ENCODE results near the gene SCAPER. TPM values are rescaled to one million over a fixed set of nuclear protein-coding genes. Genes with fewer than 3 reads are reported as not detected.
"Not testable (repeated sequence)": the region's sequence is repeated elsewhere in the genome, so short reads cannot be mapped to it uniquely, and the experiment has no call there.

Gene SCAPER
- total RNA-seq, 3 donors from 2014 or later: 19.5 to 49.8 (median 28.5) TPM

DNA sequence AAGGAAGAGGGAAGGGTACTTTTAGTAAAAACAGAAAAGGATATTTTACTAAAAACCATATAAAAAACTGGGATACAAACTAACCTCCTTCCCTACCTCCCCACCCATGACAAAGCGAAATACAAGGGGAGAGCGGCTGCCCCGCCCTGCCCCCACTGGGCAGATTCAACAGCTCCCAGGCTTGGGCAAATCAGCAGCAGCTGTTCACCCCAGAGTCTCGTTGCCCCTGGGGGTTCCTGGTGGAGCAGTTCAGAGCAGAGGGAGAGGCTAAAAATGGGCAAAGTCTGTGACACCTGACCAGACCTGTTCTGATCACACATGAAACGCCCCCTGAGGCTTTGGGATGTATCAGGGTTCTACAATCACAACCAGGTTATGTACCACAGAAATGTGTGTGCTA lies 591.4 kb downstream of the SCAPER start:
- H3K27me3 ChIP-seq: no peaks in the 10 kb centered on the region
- H3K4me3 ChIP-seq: no peak overlapping the region
- intact Hi-C loops (cut with DNase I; ENCODE audit: low total_unique reads): no loop called here

DNA sequence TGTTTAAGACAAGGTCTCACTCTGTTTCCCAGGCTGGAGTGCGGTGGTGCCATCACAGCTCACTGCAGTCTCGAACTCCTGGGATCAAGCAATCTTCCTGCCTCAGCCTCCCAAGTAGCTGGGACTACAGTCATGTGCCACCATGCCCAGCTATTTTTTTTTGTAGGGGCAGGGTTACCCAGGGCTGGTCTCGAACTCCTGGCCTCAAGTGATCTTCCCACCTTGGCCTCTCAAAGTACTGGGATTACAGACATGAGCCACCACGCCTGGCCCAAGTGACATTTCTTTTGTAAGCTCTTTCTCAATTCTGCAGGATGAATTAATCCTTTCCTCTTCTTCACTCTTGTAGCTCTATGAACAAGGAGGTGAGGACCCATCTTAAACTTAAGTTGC lies 592.0 kb downstream of the SCAPER start:
- H3K27ac ChIP-seq: peak overlapping the region; percentile 66 to 71
- H3K4me3 ChIP-seq; H3K9me3 ChIP-seq; DNase-seq (ENCODE audit: low spot score in 2 of 2); H3K4me1 ChIP-seq; H3K36me3 ChIP-seq; intact Hi-C loops (cut with DNase I; ENCODE audit: low total_unique reads); H3K27me3 ChIP-seq: not testable (repeated sequence)

More for the DNA sequence above, 591.4 kb downstream of the SCAPER start:
- peak overlapping the region in 1 of 2 donors; percentile 66 for H3K27ac ChIP-seq
- H3K4me1 ChIP-seq: no peaks in the 10 kb centered on the region
- TF ChIP-seq, protein P1, sequence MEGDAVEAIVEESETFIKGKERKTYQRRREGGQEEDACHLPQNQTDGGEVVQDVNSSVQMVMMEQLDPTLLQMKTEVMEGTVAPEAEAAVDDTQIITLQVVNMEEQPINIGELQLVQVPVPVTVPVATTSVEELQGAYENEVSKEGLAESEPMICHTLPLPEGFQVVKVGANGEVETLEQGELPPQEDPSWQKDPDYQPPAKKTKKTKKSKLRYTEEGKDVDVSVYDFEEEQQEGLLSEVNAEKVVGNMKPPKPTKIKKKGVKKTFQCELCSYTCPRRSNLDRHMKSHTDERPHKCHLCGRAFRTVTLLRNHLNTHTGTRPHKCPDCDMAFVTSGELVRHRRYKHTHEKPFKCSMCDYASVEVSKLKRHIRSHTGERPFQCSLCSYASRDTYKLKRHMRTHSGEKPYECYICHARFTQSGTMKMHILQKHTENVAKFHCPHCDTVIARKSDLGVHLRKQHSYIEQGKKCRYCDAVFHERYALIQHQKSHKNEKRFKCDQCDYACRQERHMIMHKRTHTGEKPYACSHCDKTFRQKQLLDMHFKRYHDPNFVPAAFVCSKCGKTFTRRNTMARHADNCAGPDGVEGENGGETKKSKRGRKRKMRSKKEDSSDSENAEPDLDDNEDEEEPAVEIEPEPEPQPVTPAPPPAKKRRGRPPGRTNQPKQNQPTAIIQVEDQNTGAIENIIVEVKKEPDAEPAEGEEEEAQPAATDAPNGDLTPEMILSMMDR (IDR thresholded peaks at IDR 0.05): no peak
- TF ChIP-seq POLR2AphosphoS5 (IDR thresholded peaks at IDR 0.05): no peak
- TF ChIP-seq POLR2A (IDR thresholded peaks at IDR 0.05): no peak
- no peaks in the 10 kb centered on the region for H3K9me3 ChIP-seq
- DNase-seq (ENCODE audit: low spot score in 2 of 2): no peak
- no peaks in the 10 kb centered on the region for H3K36me3 ChIP-seq

DNA sequence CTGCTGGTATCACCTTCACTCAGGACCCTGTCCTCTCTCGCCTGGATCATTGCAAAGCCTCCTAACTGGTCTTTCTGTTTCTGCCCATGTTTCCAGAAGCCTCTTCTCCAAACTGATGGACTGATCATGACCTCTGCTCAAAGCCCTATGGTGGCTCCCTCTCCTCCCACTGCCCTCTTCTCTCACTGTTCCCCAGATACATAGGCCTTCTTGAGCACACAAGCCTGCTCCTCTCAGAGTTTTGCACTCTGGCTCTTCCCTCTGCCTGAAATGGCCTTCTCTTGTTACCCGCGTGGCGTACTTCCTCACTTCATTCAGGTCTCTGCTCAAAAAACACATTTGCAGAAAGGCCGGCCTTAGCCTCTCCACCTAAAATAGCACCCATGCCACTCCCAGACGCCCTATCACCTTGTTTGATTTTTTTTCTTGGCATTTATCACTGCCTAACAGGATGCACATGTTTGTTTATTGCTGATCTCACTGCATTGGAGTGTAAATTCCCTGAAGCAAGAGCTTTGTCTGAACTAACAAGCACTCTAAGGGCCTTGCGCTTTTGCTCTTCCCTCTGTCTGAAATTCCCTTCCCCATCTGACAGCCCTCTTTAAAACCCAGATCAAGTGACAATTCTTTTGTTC lies 592.5 kb downstream of the SCAPER start:
- Histone ChIP-seq H3K27ac (peak overlapping the region; percentile 66 to 71), H3K9me3 (no peaks in the 10 kb centered on the region), H3K27me3 (no peaks in the 10 kb centered on the region), H3K4me1 (no peaks in the 10 kb centered on the region), H3K36me3 (no peaks in the 10 kb centered on the region), H3K4me3 (no peak overlapping the region)
- no peak for DNase-seq (ENCODE audit: low spot score in 2 of 2)
- TF ChIP-seq, protein P1 (IDR thresholded peaks at IDR 0.05): no peak
- TF ChIP-seq POLR2AphosphoS5 (IDR thresholded peaks at IDR 0.05): peak in 1 of 3 donors; percentile 15
- intact Hi-C loops (cut with DNase I; ENCODE audit: low total_unique reads): no loop called here

DNA sequence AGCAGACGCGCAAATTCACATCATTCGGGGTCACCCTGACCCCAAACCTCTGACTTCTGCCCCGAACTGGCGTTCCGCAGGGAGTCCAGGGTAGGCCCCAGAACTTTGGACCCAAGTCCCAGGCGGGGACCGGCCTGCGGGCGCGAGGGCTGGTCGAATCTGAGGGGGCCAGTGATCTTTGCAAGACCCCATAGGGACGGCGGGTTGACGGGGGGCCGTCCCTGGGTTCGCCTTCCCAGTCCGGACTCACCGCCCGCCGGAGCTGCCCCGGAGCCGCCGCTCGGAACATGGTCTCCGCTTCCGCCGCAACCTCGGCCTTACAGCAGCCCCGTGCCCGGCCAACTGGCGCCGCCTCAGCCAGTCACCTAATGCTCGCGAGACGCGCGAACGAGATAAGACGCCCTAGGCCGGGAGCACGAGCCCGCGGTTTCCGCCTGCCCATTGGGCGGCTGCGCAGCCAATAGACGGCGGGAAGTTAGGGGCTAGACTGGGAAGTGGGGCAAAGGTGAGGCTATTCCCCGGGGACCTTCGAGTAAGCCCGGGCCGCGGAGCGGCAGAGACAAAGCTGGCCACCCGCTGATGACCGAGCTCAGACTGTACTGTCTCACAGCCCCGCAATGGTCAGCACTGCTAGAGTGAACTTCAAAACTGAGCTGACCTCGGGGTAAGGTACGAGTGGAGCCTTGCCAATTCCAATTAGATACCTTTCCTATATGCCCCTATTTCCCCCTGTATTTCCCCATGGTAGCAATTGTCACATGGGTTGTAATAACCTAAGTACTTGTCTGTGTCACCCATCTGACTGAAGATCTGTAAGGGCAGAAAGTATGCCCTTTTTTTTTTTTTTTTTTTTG lies 593.8 kb downstream of the SCAPER start, which contains the start of gene ETFA:
Gene ETFA (minus strand): TSS at position 370 of the 854 bp plus-strand sequence. CDS start 81 bp downstream, at position 289.
- no peaks in the 10 kb centered on the region for H3K36me3 ChIP-seq
- peak; percentile 91 to 95 for DNase-seq (ENCODE audit: low spot score in 2 of 2)
- H3K4me3 ChIP-seq: peak within 1 kb of the TSS; percentile 63 to 97 (median 83)
- no peaks in the 10 kb centered on the region for H3K27me3 ChIP-seq
- H3K27ac ChIP-seq: peak within 1 kb of the TSS; percentile 90 to 95
- H3K9me3 ChIP-seq: no peaks in the 10 kb centered on the region
- intact Hi-C loops (cut with DNase I; ENCODE audit: low total_unique reads): no loop called here
- no peaks in the 10 kb centered on the region for H3K4me1 ChIP-seq
- TF ChIP-seq, protein P1 (IDR thresholded peaks at IDR 0.05): no peak
- TF ChIP-seq POLR2AphosphoS5 (IDR thresholded peaks at IDR 0.05): peak; percentile 88 to 93 (median 93)
- TF ChIP-seq POLR2A (IDR thresholded peaks at IDR 0.05): peak; percentile 81

DNA sequence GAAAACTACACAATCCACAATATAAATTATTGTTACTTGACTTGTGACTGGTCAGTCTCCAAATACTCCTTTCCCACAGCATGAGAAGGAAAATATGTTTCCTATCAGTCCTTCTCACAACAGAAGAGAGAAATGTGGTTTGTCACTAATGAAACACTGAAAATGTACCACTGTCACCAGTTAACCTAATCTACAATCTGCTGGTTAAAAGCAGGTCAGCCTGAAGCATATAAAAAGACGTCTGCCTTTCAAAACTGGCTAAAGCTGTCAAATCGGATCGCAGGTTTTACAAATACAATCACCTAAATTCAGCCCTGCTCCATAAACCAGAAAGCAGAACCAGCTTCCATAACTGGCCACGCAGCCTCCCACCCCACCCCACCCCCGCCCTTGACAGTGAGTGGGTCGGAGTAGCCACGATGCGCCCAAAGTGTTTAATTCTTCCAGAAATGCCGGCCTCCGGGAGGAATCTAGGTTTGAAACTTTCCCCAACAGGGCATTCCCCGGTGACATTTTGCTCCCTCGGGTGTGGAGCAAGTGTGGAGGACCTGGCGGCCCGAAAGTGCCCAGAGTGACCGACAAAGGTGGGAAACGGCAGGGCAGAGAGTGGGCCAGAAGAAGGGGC lies 594.6 kb downstream of the SCAPER start:
- H3K27ac ChIP-seq: peak overlapping the region; percentile 90 to 95
- H3K4me1 ChIP-seq: no peaks in the 10 kb centered on the region
- no peaks in the 10 kb centered on the region for H3K36me3 ChIP-seq
- no peaks in the 10 kb centered on the region for H3K27me3 ChIP-seq
- intact Hi-C loops (cut with DNase I; ENCODE audit: low total_unique reads): no loop called here
- no peak for DNase-seq (ENCODE audit: low spot score in 2 of 2)
- TF ChIP-seq POLR2A (IDR thresholded peaks at IDR 0.05): no peak
- TF ChIP-seq, protein P1 (IDR thresholded peaks at IDR 0.05): no peak
- TF ChIP-seq POLR2AphosphoS5 (IDR thresholded peaks at IDR 0.05): no peak
- peak overlapping the region; percentile 63 to 97 (median 83) for H3K4me3 ChIP-seq
- no peaks in the 10 kb centered on the region for H3K9me3 ChIP-seq

Measured in breast epithelium (tissue), 4 donors.